HG02610 (cell line): ENCODE results near the gene SKP1.

ENCODE experiments used
- ATAC-seq: cut with Tn5 transposase; IDR thresholded peaks from one replicate; pipeline ENCODE4 v1.9.1; 2021; ENCODE audit warnings: mild to moderate bottlenecking, moderate library complexity; ENCODE audit not compliant: unreplicated experiment

SKP1 gene

DNA sequence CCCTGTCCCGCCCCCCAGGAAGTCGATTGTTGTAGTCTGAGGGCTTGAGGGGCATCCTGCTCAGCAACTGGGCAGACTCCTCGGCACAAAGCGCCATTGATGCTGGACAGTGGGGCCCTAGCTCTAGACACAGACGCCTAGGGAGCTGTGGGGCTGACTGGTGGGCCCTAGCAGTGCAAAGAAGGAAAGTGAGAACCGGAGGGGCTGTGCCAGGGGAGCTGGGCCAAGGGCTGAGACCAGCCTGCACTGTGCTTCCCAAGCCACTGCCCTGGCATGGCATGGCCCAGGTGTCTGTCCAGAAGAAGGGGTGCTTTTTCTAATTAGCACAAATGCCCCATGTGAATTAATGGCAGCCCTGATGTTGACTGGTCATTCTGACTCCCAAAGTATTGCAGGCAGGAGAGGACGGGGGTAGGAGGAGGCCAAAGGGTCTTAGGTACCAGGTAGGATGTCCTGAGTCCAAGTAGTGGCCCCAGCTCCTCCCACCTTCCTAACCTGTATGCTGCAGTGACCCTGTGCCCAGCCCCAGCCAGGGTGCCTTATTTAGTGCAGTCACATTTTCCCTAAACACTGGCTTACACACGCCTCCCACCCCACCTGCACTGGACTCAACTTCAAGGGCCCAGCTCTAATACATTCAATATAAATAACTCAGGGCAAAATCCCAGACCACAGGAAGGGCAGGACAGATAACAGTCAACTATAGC, 46.4 kb downstream of the SKP1 start:
- ATAC-seq = no peak

DNA sequence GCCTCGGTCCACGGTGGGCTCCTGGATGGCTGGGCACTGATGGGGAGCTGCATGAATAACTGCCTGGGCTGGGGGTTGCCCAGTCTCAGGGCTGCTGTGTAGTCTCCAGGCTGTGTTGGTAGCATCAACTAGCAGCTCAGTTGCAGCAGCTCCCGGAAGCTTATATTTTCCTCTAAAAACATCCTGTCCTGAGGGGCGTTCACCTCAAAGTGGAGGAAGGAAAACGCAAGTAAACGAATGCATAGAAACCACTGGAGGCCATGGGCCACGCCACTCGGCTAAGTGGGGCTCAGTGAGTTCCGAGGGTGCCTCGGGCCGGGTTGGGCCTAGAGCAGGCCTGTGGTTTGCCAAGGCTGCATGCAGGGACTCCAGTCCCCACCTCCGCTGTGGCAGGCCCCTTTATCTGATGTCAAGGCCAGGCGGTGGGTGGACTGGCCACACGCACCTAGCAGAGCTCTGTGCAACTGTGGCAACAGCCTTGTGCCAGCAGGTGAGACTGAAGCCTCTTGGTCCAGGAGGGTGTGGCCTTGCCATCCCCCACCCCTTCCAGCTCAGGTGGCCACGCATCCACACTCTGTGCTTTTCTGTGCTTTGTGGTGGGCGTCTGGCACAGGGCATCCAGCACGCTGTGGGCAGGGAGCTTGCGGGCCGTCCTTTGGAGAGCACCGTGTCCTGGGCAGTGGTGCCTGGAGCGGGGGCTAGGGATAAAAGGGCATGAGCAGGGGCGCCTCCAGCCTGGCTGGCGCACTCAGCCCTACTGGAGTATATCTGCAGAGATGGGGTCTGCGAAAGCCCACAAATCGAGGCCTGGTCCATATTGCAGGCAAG, 47.1 kb downstream of the SKP1 start:
- ATAC-seq = no peak

DNA sequence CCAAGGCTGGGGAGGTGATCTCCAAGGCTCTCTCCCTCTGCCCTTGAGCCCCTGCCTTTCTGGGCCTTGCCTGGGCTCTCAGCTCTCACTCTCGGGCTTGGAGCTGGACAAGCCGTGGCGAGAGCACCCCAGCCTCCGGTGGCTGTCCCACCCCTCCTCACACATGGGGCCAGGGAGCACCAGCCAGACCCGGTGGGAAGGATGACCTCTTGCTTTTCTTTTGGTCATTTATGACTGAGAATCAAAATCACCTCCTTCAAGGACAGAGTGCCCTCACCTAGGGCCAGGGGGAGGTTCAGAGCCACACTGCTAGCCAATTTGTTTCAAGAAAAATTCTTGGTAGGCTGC, 48.1 kb downstream of the SKP1 start:
- no peak for ATAC-seq

DNA sequence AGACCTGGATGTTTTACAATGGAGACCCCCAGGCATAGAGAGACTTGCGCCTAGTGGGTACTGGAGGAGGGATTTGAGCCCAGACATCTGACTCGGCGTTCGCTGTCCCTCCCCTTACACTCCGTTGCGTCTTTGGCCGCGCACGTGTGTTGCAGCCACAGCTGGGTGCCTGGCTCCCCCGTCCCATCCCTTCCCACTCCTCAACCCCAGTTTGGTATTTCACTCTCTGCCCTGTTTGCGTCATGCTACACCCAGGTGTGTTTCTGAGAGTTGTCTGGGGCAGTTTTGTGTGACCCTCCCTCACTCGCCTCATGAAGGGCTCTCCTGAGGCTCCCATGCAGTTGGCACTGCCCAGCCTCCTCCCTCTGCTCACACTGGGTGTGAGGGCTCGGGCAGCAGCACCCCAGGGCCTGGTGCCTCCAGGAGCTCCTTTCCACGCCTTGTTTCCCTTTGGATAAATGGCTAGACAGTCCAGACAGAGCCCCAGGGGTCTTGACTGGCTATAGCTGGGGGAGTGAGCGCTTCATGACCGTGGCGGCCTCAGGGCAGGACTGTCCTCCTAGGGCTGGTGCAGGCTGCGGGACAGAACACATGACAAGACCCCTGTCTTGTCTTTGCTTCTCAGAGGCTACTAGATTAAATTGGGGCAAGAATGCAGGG, 48.6 kb downstream of the SKP1 start:
- ATAC-seq = no peak

GRCh38 chr5:134127376-134127861, 49.3 kb downstream of the SKP1 start:
- ATAC-seq = peak; percentile 61

GRCh38 chr5:134125039-134126015, 51.4 kb downstream of the SKP1 start:
- ATAC-seq = no peak

GRCh38 chr5:134124289-134125038, 52.3 kb downstream of the SKP1 start:
- no peak for ATAC-seq

DNA sequence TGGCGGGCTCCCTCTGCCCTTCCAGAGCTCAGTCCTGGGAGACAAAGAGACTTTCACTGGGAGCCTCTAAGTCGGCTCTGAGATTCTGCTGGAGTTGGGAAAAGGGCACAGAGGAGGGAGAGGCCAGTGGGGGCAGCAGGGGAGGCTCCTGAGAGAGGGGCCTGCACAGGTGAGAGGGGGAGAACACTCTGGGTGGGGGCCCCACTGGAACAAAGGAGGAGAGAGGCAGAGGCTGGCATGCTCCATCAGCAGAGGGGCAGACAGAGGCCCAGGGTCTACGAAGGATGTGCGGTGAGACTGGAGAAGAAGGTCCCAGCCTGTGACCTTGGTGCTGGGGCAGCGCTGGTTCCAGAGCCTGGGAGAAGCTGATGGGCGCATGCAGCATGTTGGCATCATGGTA, 53.4 kb downstream of the SKP1 start:
- no peak for ATAC-seq

- no peak for ATAC-seq
Observed at GRCh38 chr5:134122530-134122929, 54.2 kb downstream of the SKP1 start.

- no peak for ATAC-seq
Observed at GRCh38 chr5:134120386-134121138, 56.2 kb downstream of the SKP1 start.

GRCh38 chr5:134119720-134120119, 57.0 kb downstream of the SKP1 start:
- no peak for ATAC-seq

- no peak for ATAC-seq
Observed at GRCh38 chr5:134118212-134118835, 58.4 kb downstream of the SKP1 start.

GRCh38 chr5:134116789-134117761, 59.7 kb downstream of the SKP1 start:
- no peak for ATAC-seq

DNA sequence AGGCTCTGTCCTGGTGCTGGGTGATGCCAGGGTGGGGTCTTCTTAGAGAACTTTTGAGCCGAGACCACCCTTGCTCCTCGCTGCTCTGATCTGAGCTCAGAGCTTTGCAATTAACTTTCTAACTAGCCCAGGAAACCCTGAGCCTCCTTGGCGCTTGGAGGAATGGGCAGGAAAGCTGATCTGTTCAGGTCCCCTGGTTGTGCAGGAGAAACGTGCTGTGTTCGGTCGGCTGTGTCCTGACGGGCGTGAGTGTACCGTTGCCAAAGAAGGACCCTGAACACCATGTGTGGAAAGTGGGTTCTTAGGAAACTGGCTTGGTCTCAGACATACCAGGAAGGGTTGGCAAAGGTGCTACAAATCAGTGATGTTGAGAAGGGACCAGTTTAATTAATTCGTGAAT, 60.5 kb downstream of the SKP1 start:
- no peak for ATAC-seq

GRCh38 chr5:134115806-134116175, 61.0 kb downstream of the SKP1 start:
- ATAC-seq = no peak

GRCh38 chr5:134114886-134115805, 61.6 kb downstream of the SKP1 start:
- no peak for ATAC-seq
